Mesodermal cell (in vitro differentiated cells): Measurements from ENCODE around the gene IL17C.

Source experiments
- H3K27ac ChIP-seq: 2 replicates; pipeline ENCODE4 v1.7.0; 2013; ENCODE audit warnings: mild to moderate bottlenecking, low read depth, low read length, moderate library complexity; ENCODE audit not compliant: severe bottlenecking
- H3K36me3 ChIP-seq: 2 replicates; pipeline ENCODE4 v1.7.1; 2013; ENCODE audit warnings: mild to moderate bottlenecking, low read length, moderate library complexity; ENCODE audit not compliant: control insufficient read depth, insufficient read depth
- H3K4me1 ChIP-seq: one replicate; pipeline ENCODE4 v1.7.1; 2013; ENCODE audit warnings: mild to moderate bottlenecking, low read length; ENCODE audit not compliant: insufficient read depth, control insufficient read depth, poor library complexity, severe bottlenecking
- H3K4me3 ChIP-seq: 2 replicates; pipeline ENCODE4 v1.7.0; 2013; ENCODE audit warnings: low read length, control low read depth, mild to moderate bottlenecking; ENCODE audit not compliant: insufficient read depth, poor library complexity, severe bottlenecking; ENCODE audit errors: extremely low read depth
- H3K9me3 ChIP-seq: 2 replicates; pipeline ENCODE4 v1.7.1; 2013; ENCODE audit warnings: mild to moderate bottlenecking, low read length, moderate library complexity; ENCODE audit not compliant: control insufficient read depth
- WGBS, 2 experiments: methylation state at CpG; one replicate each; pipeline ENCODE4 v1.1.5; 2013; ENCODE audit warnings: missing lambda C conversion rate in 2 of 2; ENCODE audit not compliant: insufficient coverage in 2 of 2; 5-methylcytosine and 5-hydroxymethylcytosine counted together

Gene IL17C

DNA sequence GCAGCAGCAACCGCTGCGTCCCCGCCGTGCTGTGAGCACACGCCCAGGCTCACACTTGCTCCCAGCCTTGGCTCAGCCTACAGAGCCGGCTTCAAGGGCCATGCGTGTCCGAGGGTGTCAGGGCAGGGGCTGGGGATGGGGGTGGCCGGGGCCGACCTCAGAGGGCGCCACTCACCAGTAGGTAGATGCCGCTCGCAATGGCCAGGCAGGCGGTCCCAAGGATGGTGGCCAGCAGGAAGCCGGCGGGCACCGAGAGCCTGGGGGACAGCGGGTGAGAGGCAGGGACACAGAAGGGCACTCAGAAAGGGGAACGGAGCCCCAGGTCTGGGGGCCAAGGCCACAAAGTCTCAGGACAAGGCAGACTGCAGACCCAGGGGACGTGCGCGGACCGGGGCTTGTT is 7.6 kb downstream of the IL17C start:
- no peaks in the 10 kb centered on the region for H3K9me3 ChIP-seq
- H3K4me3 ChIP-seq: no peak overlapping the region
- peaks cover 11% of the 10 kb centered on the region for H3K4me1 ChIP-seq
- peaks cover 9% of the 10 kb centered on the region for H3K36me3 ChIP-seq
- no peak overlapping the region for H3K27ac ChIP-seq
- WGBS, 2 experiments: 89 to 94% methylated on average over 23 of the region's 23 CpGs

GRCh38 chr16:88646345-88647034 is 8.1 kb downstream of the IL17C start:
- peaks cover 13% of the 10 kb centered on the region for H3K4me1 ChIP-seq
- H3K9me3 ChIP-seq: no peaks in the 10 kb centered on the region
- no peak overlapping the region for H3K27ac ChIP-seq
- 94 to 95% methylated on average over 18 to 23 of the region's 28 CpGs for WGBS, 2 experiments
- peaks cover 9% of the 10 kb centered on the region for H3K36me3 ChIP-seq
- H3K4me3 ChIP-seq: no peak overlapping the region

GRCh38 chr16:88647178-88648070 is 9.1 kb downstream of the IL17C start:
- Histone ChIP-seq H3K4me1 (peaks cover 21% of the 10 kb centered on the region), H3K9me3 (no peaks in the 10 kb centered on the region), H3K27ac (no peak overlapping the region), H3K36me3 (peaks cover 18% of the 10 kb centered on the region), H3K4me3 (no peak overlapping the region)
- 96 to 97% methylated on average over 11 to 19 of the region's 22 CpGs for WGBS, 2 experiments

- Histone ChIP-seq H3K4me1 (peaks cover 26% of the 10 kb centered on the region), H3K4me3 (peak overlapping the region; percentile 63), H3K36me3 (peaks cover 37% of the 10 kb centered on the region), H3K27ac (no peak overlapping the region), H3K9me3 (no peaks in the 10 kb centered on the region)
- 88 to 91% methylated on average over 15 to 19 of the region's 20 CpGs for WGBS, 2 experiments
These were observed 11.0 kb downstream of the IL17C start for GRCh38 chr16:88649195-88649923.

GRCh38 chr16:88649924-88650748 is 11.8 kb downstream of the IL17C start:
- Histone ChIP-seq H3K9me3 (no peaks in the 10 kb centered on the region), H3K4me3 (peak overlapping the region; percentile 63), H3K36me3 (peaks cover 42% of the 10 kb centered on the region), H3K4me1 (peaks cover 26% of the 10 kb centered on the region), H3K27ac (peak overlapping the region; percentile 60)
- WGBS, 2 experiments: 24 to 32% methylated on average over 25 to 33 of the region's 37 CpGs

GRCh38 chr16:88650749-88651275 is 12.4 kb downstream of the IL17C start, which contains the start of gene CYBA:
Gene CYBA, minus strand, starts transcription at chr16:88651053. Its CDS starts 40 bp downstream, at chr16:88651013.
- H3K4me1 ChIP-seq: peaks cover 26% of the 10 kb centered on the region
- 0 to 3% methylated on average over 23 to 34 of the region's 41 CpGs for WGBS, 2 experiments
- H3K4me3 ChIP-seq: peak within 1 kb of the TSS; percentile 63
- peak within 1 kb of the TSS; percentile 60 for H3K27ac ChIP-seq
- peaks cover 49% of the 10 kb centered on the region for H3K36me3 ChIP-seq
- H3K9me3 ChIP-seq: no peaks in the 10 kb centered on the region

DNA sequence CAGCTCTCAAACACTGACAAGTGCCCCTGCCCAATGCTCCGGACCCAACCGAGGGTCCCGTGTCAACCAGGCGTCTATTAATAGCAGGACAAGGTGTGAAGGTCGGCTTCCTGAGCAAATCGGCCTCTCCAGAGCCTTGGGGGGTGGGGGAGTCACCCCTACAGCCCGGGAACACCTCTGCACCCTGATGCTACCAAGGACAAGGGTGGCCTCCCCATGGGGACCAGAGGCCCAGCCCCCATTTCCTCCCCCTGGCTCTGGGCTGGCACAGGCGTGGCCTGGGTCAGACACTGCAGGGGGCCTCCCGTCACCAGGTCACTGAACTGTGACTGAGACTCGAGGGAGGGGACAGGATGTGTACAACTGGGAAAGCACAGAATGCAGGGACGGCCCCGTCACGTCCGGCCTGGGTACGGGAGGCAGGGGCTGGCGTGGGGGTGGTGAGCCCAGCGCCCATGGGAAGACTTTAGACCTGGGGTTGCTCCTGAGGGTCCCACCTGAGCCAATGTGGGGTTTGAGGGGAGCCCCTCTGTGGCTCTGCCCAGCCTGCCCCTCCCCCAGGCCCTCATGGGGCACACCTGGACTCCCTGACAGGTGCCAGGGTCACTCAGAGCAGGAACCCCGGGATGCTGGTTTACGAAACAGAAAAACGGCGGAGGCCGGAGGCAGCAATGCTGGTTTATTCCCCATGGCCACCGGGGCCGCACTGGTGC is 13.1 kb downstream of the IL17C start:
- Histone ChIP-seq H3K4me1 (peaks cover 26% of the 10 kb centered on the region), H3K36me3 (peaks cover 55% of the 10 kb centered on the region), H3K9me3 (no peaks in the 10 kb centered on the region), H3K27ac (peak overlapping the region; percentile 60), H3K4me3 (peak overlapping the region; percentile 63)
- WGBS, 2 experiments: 48 to 66% methylated on average over 16 to 22 of the region's 24 CpGs

DNA sequence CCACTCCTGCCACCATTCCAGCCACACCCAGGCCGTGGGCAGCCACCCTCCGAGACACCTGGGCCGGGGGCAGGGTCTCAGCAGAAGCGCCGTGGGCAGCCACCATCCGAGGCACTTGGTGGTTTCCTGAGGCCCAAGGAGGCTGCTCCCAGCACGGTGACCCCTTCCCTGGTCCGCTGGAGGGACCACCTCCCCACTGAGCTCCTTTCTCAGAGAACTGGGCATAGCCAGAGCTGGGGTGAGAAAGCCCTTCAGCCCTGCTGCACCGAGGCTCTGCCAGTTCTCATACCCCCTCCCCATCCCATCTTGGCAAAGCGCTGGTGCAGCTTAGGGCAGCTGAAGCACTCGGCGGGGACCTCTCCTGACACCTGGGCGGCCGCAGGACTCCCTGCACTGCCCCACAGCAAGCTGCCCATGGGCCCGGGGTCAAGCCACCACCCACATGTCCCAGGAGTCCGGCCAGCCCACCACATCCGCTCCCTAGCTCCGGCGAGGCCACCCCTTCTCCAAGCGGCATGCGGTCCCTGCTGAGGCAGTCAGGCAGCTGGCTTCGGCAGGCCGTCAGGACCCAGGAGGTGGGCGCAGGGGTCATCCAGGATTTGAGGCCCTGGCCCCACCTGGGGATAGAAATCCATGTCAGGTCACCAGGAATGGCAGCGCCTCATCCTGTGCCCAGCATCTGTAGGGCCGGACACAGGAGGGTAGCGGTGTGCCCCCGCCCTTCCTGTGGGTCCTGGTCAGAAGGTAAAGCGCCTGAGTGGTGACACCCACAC is 13.8 kb downstream of the IL17C start:
- H3K36me3 ChIP-seq: peaks cover 63% of the 10 kb centered on the region
- H3K4me1 ChIP-seq: peaks cover 26% of the 10 kb centered on the region
- H3K4me3 ChIP-seq: no peak overlapping the region
- peak overlapping the region; percentile 52 for H3K27ac ChIP-seq
- no peaks in the 10 kb centered on the region for H3K9me3 ChIP-seq
- WGBS, 2 experiments: 93% methylated on average over 28 to 29 of the region's 29 CpGs

GRCh38 chr16:88652762-88653063 is 14.3 kb downstream of the IL17C start:
- H3K9me3 ChIP-seq: no peaks in the 10 kb centered on the region
- H3K4me3 ChIP-seq: no peak overlapping the region
- peaks cover 68% of the 10 kb centered on the region for H3K36me3 ChIP-seq
- 91 to 96% methylated on average over 2 to 7 of the region's 8 CpGs for WGBS, 2 experiments
- H3K4me1 ChIP-seq: peaks cover 26% of the 10 kb centered on the region
- no peak overlapping the region for H3K27ac ChIP-seq
